ENCODE measurements around the gene ARFGAP1. TPM values are rescaled to one million over a fixed set of nuclear protein-coding genes. Genes with fewer than 3 reads are reported as not detected.

Gene ARFGAP1
- total RNA-seq, 1 donor from 2014 or later = 28.1 TPM

DNA sequence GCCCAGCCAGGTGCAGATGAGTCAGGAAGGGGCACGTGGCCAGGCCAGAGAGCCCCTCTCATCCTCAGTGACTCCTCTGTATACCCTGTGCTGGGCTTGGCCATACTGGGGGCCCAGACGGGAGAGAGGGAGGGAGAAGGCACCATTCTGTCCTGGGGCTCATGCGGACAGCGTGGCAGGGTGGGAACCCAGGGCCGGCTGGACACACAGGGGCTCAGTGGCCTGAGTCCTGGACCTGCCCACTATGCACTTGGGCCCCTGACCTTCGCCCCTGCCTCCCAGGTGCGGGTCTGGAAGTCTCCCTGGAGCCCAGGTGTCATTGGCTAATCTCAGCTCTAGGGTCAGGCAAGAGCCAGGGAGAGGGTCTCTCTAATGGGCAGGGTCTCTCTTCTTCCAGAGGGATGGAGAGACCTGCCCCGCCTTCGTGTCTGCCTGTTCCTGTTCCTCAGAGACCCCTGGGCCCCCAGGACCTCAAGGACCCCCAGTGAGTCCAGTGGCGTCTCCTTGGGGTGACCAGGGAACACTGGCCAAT lies 48.1 kb downstream of the ARFGAP1 start:
- DNase-seq = no peak

DNA sequence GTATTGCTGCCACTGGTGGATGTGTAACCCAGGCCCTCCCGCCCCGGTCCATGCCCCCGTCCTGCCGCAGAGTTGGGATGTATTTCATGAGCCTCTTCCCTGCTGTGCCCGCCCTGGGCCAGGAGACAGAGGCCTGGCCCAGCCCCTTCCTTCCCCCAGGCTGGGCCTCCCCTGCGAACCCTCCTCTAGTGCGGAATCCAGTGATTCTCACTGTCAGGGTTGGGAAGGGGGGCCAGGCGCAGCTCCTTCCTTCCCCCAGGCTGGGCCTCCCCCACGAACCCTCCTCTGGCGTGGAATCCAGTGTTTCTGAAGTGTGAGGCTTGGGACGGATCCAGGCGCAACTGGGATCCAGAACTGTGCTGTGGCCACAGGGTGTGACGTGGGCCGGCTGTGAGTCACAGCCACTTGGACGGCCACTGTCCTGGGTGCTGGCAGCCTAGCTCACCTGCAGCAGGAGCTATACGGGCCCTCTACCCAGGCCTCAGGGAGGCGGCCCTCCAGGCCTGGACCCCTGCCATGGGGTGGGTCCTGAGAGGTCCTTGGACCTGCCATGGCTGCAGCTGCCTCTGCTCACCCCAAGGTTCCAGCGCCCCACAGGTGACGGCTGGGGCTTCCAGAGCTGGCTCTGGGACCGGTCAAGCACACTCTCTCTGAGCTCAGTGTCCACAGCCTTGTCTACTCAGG lies 48.7 kb downstream of the ARFGAP1 start:
- DNase-seq = peak; percentile 54

DNA sequence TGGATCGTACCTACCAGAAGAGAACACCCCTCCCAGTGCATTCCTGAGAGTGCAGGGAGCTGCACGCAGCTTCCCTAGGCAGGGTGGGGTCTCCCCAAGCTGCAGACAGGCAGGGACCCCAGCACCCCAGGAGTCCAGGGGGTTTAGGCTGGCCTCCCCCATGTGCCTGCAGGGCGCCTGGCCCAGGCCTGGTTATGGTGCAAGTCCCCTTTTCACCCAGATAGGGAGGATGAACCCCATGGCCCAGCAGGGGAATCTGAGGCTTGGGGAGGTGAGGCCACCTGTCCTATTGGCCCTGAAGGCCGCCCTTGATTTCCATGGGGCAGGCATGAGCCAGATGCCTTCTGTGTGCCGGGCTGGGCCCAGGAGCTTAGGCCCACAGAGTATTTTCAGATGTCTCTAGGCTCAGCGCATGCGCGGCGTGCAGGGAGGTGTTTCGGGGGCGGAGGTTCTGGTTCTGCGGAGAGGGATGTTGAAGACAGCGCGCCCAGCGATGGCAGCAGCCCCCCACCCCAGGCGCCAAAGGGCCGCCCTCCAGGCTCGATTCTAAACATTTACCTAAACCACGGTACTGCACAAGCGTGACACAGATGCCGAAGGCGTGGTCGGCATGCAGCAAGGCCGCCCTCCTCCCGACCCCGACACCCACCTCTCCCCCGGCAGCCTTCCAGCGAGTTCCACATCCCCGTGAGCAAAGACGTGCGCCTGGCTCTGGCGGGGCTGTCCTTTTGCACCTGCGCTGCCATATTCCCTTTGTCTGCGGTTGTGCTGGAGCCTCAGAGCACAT lies 49.7 kb downstream of the ARFGAP1 start:
- peak; percentile 30 for DNase-seq

DNA sequence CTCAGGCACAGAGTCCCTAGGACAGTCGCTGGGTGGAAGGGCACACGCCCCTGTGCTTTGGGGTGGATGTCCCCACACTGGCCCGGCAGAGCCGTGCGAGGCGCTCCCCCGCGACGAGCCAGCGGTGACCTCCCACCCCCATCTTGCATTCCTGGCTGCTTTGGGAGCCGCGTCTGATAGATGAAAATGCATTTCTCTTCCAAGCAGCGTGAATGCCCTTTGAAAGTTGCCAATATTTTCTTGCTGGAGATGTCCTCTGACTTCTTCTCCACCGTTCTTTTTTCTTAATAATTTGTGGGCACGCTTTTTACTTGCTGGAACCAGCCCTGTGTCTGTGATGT lies 50.3 kb downstream of the ARFGAP1 start:
- DNase-seq = no peak

DNA sequence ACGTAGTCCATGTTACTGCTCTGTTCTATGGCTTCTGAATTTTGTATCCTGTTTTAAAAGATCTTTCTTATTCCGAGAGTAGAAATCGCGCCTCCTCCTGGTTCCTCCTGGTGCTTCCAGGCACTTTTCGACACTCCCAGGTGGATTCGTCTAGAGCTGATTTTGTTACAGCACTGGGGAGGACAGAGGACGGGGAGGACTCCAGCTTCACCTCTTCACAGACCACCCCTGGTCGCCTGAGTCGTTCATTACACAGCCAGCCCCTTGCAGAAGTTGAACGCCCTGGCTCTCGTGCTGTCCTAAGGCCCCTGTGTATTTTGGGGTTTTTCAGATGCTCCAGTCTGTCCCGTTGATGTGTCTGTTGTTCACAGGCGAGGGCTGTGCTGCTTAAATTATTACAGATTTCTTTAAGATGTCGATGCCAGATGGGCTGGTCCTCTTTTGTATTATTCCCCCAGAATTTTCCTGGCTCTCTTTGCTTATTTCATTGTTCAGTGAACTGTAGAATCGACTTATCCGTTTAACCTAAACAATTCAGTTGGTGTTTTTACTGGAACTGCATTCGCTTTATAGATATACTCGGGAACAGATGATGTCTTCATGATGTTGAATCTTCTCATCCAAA lies 50.9 kb downstream of the ARFGAP1 start:
- no peak for DNase-seq

DNA sequence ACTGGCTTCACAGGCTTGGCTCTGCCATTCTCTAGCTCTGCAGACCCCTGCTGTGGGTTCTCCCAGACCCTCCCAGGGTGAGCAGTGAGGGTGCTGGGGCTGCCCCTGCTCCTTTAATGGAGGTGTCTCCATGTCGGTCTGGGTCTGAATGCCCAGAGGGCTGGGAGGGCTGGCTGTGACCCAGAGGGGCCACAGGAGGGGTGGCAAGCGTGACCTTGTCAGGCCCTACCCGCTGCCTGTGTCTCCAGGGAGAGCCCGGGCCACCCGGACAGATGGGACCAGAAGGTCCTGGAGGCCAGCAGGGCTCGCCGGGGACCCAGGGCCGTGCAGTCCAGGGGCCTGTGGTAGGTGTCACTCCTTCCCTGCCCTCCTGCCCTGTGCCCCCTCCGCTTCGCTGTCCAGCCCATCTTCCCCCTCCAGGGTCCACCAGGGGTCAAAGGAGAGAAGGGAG lies 52.4 kb downstream of the ARFGAP1 start:
- no peak for DNase-seq

DNA sequence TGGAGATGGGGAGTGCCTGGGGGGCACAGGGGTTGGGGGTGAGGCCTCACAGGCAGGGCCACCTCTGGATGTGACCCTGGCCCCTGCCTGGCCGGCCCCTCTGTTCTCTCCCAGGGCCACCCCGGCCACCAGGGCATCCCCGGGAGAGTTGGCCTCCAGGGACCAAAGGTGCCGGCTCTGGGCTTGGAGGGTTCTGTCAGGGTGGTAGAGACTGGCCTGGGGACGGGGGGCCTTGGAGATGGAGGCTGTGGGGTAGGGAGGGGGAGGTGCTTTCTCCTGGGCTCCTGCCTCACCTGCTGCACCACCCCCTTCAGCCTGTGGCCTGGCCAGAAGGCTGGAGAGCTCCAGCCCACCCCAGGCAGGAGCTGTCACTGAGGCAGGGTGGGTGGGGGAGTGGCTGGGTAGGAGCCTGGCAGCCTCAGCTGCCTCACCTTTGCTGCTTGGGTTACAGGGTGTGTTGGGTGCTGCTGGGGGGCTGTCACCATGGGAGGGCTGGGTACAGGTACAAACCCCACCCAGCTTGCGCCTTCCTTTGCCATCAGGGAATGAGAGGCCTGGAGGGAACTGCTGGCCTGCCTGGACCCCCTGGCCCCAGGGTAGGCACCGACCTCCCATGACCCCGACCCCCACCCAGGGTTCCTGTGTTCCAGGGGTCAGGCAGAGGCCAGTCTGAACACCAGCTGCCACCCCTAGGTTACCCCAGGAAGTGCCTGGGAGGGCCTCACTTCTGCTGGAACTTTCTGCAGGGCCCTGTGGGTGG lies 53.1 kb downstream of the ARFGAP1 start:
- DNase-seq = no peak

DNA sequence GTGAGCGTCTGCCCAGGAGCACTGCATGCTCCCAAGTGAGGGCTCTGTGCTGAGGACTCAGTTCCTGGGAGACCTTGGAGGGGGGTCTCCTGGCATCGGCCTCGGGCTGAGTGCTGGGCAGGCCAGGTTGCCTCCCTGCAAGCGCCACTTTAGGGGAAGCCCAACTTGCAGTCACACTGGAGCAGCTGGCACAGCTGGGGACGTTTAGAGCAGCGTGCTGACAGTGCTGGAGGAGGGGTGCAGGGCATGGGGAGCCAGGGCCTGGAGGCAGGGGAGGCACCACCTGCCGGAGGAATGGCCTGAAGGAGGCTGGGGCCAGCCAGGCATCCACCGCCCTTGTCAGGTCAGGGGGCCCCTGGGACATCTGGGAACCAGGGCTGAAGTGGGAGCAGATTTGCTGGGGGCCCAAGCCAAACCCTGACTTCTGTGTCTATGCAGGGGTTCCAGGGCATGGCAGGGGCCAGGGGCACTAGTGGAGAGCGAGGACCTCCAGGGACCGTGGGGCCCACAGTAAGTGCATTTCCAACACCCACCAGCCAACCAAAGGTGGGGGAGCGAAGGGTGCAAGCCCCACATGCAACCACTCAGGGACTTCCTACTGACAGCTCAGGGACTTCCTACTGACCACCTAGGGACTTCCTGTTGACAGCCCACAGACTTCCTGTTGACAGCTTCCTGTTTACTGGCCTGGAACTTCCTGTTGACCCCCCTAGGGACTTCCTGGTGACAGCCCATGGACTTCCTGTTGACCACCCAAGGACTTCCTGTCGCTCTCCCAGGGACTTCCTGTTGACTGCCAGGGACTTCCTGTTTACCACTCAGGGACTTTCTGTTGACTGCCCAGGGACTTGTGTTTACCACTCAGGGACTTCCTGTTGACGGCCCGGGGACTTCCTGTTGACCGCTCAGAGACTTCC lies 54.0 kb downstream of the ARFGAP1 start:
- no peak for DNase-seq

DNA sequence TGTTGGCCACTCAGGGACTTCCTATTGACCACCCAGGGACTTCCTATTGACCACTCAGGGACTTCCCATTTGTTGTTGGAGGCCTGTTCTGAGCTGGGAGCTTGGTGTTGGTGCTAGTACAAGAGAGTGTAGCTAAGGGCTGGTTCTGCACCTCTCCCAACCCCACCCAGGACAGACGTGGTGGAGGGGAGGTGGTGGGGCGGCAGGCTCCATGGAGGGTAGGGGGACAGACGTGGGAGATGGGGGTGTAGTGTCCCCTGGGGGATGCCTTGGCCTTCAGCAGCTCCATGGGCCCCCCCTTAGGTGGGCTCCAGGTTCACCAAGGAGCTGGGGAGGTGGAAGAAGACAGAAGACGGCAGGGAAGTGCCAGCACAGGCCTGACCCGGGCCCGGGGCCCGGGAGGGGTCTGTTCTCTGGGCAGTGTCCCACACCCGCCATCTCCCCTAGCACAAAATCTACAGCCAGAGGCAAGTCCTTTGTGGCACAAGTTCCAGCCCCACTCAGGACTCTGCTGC lies 54.7 kb downstream of the ARFGAP1 start:
- no peak for DNase-seq

DNA sequence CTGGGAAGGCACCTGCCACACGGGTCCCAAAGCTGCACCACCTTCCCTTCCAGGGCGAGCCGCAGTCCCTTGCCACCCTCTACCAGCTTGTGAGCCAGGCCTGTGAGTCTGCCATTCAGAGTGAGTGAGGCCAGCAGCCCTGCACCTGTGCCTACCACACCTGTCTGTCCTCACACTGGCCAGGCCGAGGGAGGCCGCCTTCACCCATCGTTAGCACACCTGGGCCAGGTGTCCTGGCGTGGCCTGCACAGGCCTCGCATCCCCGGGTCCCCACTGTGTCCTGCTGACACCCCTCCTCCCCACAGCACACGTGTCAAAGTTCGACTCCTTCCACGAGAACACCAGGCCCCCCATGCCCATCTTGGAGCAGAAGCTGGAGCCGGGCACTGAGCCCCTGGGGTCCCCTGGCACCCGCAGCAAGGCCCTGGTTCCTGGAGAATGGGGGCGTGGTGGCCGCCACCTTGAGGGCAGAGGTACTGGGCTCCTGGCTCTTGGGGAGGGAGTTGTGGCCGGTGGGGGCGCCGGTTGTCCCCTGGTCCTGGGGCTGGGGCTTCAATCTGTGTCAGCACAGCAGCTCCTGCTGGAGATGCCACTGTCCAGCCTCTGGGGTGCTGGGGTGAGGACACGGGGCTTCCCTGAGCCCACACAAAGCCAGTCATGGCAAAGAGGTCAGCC lies 55.5 kb downstream of the ARFGAP1 start:
- DNase-seq = no peak

DNA sequence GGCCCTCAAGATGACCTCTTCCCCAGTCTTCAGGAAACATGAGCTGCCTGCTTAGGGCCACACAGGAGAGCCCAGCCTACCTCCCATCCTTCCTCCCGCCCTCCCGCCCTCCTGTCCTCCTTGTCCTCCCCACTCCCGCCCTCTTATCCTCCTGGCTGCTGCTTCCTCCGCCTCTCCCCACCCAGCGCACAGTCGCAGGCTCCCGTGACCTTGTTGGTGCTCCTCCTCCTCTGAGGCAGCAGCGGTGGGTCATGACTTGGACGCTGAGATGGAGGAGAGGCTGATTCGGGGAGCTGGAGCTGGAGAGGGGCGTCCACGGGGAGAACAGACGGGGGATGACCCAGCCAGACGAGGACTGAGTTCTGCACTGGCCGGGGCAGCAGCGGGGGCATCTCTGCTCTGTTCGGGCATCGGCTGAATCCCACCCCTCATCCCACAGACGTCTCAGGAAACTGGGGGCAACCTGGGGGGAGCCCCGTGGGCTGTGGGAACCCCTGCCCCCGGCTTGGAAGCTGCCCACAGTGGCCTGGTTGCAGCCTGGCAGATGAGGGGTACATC lies 56.2 kb downstream of the ARFGAP1 start:
- no peak for DNase-seq

DNA sequence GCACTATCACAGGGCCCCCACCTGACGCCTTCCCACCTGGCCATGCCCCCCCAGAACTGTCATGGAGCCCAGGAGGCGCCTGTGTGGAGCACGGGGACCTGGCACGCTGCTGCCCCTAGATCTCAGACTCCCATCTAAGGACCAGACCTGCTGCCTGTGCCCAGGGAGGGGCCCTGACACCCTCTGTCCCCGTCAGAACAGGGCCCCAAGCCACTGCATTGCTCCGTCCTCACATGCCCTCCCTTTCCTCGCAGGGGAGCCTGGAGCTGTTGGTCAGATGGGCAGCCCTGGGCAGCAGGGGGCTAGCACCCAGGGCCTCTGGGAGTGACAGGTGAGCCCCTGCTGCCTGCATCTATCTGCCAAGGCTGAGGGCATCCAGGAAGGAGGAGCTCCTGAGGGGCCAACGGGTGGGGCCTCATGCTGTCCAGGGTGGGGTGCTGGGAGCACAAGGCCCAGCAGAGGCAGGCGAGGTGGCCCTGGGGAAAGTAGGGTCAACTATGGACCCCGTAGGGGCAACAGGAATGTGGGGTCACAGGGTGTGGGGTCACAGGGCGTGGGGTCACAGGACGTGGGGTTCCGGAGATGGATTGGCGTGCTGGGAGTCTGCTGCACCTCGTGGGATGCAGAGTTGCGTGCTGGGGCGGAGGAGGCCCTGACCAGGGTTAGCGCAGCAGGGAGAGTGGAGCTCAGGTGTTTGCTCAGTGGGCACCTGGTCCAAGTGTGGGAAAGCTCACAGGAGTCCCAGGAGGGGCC lies 56.9 kb downstream of the ARFGAP1 start:
- no peak for DNase-seq

DNA sequence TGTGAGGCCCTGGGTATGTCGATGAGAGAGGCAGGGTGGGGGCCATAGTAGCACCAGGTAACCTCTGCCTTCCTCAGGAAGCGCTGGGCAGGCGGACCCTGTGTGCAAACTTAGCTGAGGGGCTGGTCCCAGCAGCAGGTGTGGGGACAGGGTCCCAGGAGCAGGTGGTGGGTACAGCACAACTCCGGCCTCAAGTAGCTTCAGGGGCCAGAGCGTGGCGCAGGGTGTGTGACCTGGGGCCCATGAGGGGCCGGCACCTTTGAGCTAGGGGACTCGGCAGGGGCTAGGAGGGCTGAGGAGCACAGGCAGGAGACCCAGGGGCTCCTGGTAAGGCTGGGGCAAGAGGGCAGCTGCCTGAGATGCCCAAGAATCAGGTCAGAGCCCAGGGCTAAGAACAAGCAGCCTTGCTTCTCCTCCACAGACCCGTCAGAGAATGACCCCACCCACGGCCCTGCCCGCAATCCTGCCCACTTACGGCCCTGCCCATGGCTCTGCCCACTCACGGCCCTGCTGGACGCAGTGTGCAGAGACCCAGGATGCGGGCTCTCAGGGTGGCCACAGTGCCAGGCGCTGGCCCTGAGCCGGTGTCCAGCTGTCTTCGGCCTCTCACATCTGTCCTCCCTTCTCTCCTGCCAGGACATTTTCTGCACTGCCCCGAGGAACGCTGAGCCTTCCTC lies 57.6 kb downstream of the ARFGAP1 start:
- DNase-seq = no peak

DNA sequence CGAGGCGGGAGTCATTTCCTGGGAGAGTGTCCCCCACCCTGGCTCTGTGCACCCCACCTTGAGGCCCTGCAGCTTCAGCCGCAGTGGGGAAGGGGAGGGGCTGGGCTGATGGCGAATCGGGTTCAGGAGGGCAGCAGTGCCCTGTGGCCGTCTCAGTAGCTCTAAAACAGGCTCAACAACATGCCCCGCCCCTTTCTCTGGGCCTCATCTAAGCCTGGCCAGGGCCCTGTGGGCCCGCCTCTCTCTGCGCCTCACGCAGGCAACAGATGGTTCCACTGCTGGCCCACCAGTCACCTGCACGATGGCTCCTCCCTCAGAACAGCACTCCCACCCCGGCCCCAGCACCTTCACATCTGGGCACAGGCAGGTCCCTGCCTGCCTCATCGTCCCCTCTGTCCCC lies 58.3 kb downstream of the ARFGAP1 start:
- DNase-seq = no peak

DNA sequence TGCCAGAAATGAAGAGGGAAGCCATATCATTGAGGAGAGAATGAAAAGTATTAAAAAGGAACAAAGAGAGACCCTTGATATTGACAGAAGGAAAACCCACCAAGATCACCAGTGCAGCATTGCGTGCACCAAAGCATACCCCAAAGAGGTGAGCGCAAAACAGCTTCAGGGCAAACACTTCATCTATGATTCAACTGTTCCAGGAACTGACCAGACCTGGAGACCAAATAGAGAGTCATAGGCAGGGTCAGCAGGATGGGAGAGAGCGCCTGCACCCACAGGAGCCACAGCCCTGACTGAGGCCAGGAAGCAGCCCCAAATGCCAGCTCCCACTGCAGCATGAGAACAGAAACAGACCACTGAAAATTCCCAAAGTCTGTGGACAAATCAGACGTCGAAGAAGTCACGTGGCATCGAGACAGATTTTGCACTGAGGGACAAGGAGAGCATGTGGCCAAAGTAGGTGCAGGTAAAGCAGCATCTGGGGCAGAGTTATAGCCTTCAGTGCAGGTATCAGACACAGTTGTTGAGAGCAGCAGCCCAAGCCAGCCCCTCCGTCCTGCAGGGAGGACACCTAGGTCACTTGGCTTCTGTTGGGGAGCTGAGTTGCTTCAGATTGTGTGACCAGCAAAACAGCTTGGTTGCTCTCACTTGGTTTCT lies 59.3 kb downstream of the ARFGAP1 start:
- no peak for DNase-seq

DNA sequence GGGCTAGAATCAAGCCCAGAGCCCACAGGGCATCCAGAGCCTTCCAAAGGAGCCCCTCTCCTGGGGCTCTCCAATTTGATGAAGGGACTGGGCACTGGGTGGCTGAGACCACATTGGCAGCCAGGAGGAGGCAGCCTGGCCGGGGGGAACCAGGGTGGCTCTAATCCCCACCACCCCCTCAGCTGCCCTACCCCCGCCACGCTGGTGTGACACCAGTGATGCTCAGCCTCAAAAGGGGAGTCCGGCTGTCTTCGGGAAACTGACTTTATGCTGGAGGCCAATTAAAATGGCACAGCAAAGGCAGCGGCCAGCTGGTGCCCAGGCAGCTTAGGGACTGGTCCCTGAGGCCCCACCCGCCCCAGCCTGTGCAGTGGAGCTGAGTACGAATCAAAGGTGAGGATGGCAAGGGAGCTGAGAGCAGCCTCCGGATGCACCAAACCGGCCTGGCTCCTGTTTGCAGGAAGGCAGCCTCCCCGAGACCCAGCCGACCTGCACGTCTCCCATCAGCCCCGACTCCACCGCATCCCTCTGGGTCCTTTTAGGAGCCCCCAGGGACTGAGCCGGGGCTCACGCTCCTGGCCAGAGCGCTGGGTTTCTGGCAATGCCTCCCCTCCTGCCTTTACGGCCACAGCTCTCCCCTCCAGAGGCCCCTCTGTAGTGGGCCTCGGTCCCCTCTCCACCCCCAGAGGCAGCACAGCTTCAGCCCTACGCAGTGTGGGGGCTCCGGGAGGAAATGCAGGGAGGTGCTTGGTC lies 60.1 kb downstream of the ARFGAP1 start:
- DNase-seq = no peak

DNA sequence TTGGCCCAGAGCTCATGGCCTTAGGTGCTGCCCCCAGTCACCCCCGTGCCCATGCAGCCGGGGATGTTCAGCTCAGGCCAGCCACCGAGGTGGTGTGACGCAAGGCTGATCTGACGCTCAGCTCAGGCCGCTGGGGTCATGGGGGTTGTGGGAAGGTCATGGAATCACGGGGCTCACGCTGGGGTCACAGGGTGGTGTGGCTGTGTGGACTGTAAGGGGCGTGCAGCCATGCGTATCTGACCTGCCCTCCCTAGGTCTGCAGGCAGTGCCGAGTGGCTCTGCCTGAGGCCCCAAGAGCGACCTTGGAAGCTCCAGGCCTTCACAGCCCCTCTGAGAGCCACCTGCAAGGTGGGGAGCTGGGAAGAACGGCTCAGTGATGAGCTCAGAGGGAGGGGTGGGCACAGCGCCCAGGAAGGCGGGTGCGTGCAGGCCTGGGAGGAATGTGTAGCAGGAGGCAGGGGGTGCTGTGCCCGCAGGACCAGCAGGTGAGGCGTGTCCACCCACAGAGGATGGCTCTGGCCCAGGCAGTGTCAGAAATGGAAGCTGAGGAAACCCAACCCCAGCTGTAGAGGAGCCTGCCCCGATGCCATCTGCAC lies 60.7 kb downstream of the ARFGAP1 start:
- no peak for DNase-seq

All from occipital lobe (tissue), 2 donors.